Retina (tissue), 1 donor: ENCODE measurements around the gene CLPTM1L.

Experiments used
- DNase-seq: peaks from one replicate; pipeline ENCODE4 v3.0.0-alpha.2; 2016

Gene CLPTM1L

GRCh38 chr5:1270933-1271914 is 73.7 kb downstream of the CLPTM1L start:
- no peak for DNase-seq

GRCh38 chr5:1270426-1270825 is 74.5 kb downstream of the CLPTM1L start:
- DNase-seq: no peak

GRCh38 chr5:1268666-1269065 is 76.2 kb downstream of the CLPTM1L start:
- DNase-seq: no peak

GRCh38 chr5:1268056-1268455 is 76.8 kb downstream of the CLPTM1L start:
- no peak for DNase-seq
